Measurements from ENCODE around the gene BGLAP.

GRCh38 chr1:156213644-156213966, 28.4 kb upstream of the BGLAP start:
- TF ChIP-seq, protein P1, sequence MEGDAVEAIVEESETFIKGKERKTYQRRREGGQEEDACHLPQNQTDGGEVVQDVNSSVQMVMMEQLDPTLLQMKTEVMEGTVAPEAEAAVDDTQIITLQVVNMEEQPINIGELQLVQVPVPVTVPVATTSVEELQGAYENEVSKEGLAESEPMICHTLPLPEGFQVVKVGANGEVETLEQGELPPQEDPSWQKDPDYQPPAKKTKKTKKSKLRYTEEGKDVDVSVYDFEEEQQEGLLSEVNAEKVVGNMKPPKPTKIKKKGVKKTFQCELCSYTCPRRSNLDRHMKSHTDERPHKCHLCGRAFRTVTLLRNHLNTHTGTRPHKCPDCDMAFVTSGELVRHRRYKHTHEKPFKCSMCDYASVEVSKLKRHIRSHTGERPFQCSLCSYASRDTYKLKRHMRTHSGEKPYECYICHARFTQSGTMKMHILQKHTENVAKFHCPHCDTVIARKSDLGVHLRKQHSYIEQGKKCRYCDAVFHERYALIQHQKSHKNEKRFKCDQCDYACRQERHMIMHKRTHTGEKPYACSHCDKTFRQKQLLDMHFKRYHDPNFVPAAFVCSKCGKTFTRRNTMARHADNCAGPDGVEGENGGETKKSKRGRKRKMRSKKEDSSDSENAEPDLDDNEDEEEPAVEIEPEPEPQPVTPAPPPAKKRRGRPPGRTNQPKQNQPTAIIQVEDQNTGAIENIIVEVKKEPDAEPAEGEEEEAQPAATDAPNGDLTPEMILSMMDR (IDR thresholded peaks at IDR 0.05), result no peak
- no peak for TF ChIP-seq POLR2A (IDR thresholded peaks at IDR 0.05)

All from Peyer's patch (tissue), 4 donors.